ENCODE data around the gene EIF2S2.
"Not testable (repeated sequence)": the region's sequence is repeated elsewhere in the genome, so short reads cannot be mapped to it uniquely, and the experiment has no call there.

Gene EIF2S2, protein sequence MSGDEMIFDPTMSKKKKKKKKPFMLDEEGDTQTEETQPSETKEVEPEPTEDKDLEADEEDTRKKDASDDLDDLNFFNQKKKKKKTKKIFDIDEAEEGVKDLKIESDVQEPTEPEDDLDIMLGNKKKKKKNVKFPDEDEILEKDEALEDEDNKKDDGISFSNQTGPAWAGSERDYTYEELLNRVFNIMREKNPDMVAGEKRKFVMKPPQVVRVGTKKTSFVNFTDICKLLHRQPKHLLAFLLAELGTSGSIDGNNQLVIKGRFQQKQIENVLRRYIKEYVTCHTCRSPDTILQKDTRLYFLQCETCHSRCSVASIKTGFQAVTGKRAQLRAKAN

DNA sequence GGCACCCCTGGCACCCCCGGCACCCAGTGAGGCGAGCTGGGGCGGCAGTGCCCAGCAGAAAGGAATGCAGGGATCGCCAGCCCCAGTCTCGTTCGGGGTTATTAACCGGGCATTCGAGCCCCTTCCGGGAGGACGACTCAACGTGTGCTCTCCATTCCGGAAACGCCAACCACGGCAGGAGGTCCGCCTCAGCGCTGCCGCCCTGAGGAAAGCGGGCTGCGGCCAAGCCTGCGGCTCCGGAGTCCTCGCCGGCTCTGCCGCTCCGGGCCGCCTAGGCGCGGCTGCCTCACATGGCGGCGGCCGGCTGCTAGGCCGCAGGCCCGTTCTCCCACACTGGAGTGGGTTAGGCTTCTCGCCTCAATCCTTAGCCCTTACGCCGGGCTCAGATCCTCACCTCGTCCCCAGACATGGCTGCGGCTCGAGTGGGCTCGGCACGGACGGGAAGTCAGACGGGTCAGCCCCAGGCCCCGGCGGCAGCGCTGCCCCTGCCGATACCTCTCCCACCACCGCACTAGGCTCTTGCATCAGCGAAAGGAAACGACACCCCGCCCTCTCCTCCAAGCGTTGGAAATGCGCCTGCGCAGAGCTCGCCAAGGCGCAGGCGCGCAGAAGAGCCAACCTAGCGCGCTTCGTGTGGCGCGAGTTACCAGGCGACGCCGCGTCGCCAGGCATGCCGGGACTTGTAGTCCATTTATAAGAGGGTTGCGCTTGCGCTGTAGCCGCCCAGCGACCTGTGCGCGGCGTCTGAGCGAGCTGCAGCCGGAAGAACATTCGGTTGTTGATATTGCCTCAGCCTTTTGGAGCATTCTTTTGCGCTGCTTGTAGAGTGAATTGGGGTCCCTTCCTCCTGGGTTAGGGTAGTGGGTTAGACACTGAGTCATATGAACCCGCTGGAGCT, at the start of gene EIF2S2:
EIF2S2 (minus strand) TSS at position 542 of the 898 bp plus-strand sequence; CDS start at position 409, 133 bp downstream.
- H3K27me3 ChIP-seq (ENCODE audit: control insufficient read depth, insufficient read depth, low read length), result no peaks in the 10 kb centered on the region
- peak within 1 kb of the TSS; percentile 93 for H3K9ac ChIP-seq (ENCODE audit: low read length)
- H3K4me3 ChIP-seq (ENCODE audit: low read length), result peak within 1 kb of the TSS; percentile 65
- no peaks in the 10 kb centered on the region for H3K9me3 ChIP-seq (ENCODE audit: control insufficient read depth, low read length)
- H3K36me3 ChIP-seq (ENCODE audit: control insufficient read depth, insufficient read depth, low read length), result no peaks in the 10 kb centered on the region
- H3K4me1 ChIP-seq (ENCODE audit: control insufficient read depth, insufficient read depth, low read length), result peaks cover 11% of the 10 kb centered on the region

DNA sequence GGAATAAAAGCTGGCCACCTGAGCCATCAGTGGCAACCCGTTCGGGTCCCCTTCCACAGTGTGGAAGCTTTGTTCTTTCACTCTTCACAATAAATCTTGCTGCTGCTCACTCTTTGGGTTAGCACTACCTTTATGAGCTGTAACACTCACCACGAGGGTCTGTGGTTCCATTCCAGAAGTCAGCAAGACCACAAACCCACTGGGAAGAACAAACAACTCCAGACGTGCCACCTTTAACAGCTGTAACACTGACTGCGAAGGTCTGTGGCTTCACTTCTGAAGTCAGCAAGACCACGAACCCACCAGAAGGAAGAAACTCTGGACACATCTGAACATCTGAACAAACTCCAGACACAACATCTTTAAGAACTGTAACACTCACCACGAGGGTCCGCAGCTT, 45.7 kb upstream of the EIF2S2 start:
- H3K4me3 ChIP-seq (ENCODE audit: low read length); H3K27me3 ChIP-seq (ENCODE audit: control insufficient read depth, insufficient read depth, low read length); H3K9me3 ChIP-seq (ENCODE audit: control insufficient read depth, low read length); H3K4me1 ChIP-seq (ENCODE audit: control insufficient read depth, insufficient read depth, low read length); H3K36me3 ChIP-seq (ENCODE audit: control insufficient read depth, insufficient read depth, low read length); H3K9ac ChIP-seq (ENCODE audit: low read length): not testable (repeated sequence)

DNA sequence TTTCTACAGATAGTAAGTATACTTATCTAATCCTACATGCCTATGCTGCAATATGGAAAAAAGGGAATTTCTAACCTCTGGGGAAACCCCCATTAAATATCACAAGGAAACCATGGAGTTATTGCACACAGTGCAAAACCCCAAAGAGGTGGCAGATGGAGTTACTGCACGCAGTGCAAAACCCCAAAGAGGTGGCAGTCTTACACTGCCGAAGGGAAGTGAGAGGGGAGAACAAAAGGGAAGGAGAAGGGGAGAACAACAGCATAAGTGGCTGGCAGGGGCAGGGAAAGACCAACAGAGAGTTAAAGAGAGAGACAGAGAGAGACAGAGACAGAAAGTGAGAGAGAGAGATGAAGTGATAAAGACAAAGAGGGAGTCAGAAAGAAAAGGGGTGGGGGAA, 43.8 kb upstream of the EIF2S2 start:
- Histone ChIP-seq H3K4me1 (ENCODE audit: control insufficient read depth, insufficient read depth, low read length) (no peaks in the 10 kb centered on the region), H3K9me3 (ENCODE audit: control insufficient read depth, low read length) (no peaks in the 10 kb centered on the region), H3K27me3 (ENCODE audit: control insufficient read depth, insufficient read depth, low read length) (no peaks in the 10 kb centered on the region), H3K36me3 (ENCODE audit: control insufficient read depth, insufficient read depth, low read length) (no peaks in the 10 kb centered on the region), H3K9ac (ENCODE audit: low read length) (no peak overlapping the region), H3K4me3 (ENCODE audit: low read length) (no peak overlapping the region)

DNA sequence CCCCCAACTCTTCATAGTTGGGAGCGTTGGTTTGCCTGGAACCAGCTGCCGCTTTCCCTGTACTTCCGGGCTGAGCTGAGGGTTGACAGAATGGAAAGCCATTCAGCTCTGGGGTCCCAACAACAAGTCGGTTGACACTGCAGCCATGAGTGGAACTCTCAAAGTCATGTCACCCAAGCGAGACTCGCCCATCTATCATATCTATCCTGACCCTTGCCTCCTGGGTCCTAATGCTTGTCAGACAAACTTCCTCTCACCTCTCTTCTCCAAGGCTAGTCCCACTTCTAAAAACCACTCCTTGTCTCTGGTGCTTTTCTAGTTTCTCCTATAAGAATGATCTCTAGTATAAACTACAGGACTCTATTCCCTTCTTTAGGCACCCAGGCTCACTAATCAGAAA, 41.1 kb upstream of the EIF2S2 start:
- not testable (repeated sequence) for H3K4me1 ChIP-seq (ENCODE audit: control insufficient read depth, insufficient read depth, low read length); H3K9ac ChIP-seq (ENCODE audit: low read length); H3K4me3 ChIP-seq (ENCODE audit: low read length); H3K9me3 ChIP-seq (ENCODE audit: control insufficient read depth, low read length); H3K27me3 ChIP-seq (ENCODE audit: control insufficient read depth, insufficient read depth, low read length); H3K36me3 ChIP-seq (ENCODE audit: control insufficient read depth, insufficient read depth, low read length)

DNA sequence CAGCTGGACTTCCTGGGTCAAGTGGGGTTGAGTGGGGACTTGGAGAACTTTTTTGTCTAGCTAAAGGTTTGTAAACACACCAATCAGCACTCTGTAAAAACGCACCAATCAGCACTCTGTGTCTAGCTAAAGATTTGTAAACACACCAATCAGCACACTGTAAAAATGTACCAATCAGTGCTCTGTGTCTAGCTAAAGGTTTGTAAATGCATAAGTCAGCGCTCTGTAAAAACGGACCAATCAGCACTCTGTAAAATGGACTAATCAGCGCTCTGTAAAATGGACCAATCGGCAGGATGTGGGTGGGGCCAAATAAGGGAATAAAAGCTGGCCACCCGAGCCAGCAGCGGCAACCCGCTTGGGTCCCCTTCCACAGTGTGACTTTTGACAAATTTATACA, 40.0 kb upstream of the EIF2S2 start:
- not testable (repeated sequence) for H3K4me3 ChIP-seq (ENCODE audit: low read length); H3K9ac ChIP-seq (ENCODE audit: low read length)

DNA sequence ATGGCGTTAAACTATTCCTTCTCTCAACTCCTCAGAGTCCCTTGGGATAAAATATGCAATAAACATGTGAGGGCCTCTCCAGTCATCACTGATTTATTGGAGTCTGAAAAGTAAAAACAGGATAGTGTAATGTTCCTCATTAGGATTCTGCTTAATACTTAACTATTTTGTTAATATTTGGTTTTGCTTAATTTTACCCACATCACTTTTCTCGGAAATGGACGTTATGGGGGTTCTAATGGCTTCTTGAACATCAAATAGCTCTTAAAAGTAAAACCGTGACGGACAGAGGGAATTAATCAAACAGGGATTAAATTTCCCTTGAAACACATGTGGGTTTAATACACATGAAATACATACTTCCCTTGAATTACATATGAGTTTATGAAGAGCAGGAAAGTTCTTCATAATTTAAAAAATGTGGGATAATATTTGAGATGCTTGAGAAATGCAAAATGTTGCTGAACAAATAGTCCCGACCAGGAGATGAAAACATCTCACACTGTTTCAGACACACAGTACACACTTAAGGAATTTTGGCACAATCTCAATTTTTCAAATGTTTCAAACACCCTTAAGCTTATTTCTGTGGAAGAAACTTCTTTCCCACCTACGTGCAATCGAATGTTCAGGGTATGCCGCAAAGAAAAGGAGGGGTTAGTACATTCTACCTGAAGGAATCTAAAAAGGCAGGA, 38.4 kb upstream of the EIF2S2 start:
- H3K36me3 ChIP-seq (ENCODE audit: control insufficient read depth, insufficient read depth, low read length), result no peaks in the 10 kb centered on the region
- no peaks in the 10 kb centered on the region for H3K4me1 ChIP-seq (ENCODE audit: control insufficient read depth, insufficient read depth, low read length)
- no peaks in the 10 kb centered on the region for H3K27me3 ChIP-seq (ENCODE audit: control insufficient read depth, insufficient read depth, low read length)
- no peak overlapping the region for H3K9ac ChIP-seq (ENCODE audit: low read length)
- H3K9me3 ChIP-seq (ENCODE audit: control insufficient read depth, low read length), result no peaks in the 10 kb centered on the region
- H3K4me3 ChIP-seq (ENCODE audit: low read length), result no peak overlapping the region

More for the DNA sequence above, 40.0 kb upstream of the EIF2S2 start:
- H3K36me3 ChIP-seq (ENCODE audit: control insufficient read depth, insufficient read depth, low read length); H3K27me3 ChIP-seq (ENCODE audit: control insufficient read depth, insufficient read depth, low read length); H3K9me3 ChIP-seq (ENCODE audit: control insufficient read depth, low read length); H3K4me1 ChIP-seq (ENCODE audit: control insufficient read depth, insufficient read depth, low read length): not testable (repeated sequence)

DNA sequence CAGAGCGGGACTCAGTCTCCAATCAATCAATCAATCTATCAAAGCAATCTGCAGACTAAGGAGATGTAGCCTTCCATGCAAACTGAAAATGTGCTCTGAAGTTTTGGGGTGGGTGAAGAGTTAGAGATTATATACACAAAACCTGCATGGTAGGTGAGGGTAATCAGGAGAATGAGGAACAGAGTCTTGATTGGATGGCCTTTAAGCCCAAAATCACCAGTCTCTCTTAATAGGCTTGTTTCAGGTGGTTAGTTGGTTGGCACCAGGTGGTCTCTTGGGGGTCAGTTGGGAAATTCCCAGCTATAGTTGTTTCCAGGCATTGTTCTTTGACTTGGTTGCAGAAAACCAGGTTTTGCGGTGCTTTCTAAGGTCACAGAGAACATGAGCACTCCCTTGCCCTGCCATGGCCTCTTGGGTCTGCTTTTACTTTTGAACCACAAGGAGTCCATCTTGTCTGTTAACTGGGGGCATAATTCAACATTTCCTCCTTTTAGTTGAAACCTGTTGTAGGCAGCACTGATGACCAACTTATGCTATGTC, 33.3 kb upstream of the EIF2S2 start:
- no peaks in the 10 kb centered on the region for H3K27me3 ChIP-seq (ENCODE audit: control insufficient read depth, insufficient read depth, low read length)
- H3K9me3 ChIP-seq (ENCODE audit: control insufficient read depth, low read length), result no peaks in the 10 kb centered on the region
- no peaks in the 10 kb centered on the region for H3K36me3 ChIP-seq (ENCODE audit: control insufficient read depth, insufficient read depth, low read length)
- H3K4me3 ChIP-seq (ENCODE audit: low read length), result no peak overlapping the region
- no peaks in the 10 kb centered on the region for H3K4me1 ChIP-seq (ENCODE audit: control insufficient read depth, insufficient read depth, low read length)
- no peak overlapping the region for H3K9ac ChIP-seq (ENCODE audit: low read length)

DNA sequence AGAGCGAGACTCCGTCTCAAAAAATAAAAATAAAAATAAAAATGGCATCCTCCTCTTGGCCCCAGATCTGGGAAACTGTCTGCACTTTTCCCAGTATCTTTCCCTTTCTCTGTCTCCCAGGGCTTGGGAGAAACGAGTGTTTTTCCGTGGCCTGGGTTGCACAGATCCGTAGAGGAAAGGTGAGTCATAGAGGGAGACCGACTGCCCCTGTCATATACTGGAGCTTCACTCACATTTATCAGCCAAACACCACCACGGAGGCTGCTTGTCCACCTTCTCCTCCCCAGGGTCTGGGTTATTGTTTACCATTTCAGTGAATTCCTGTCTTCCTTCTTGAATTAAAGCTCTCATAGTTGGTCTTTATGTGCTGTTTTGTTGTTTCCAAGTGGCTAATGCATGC, 31.9 kb upstream of the EIF2S2 start:
- no peaks in the 10 kb centered on the region for H3K9me3 ChIP-seq (ENCODE audit: control insufficient read depth, low read length)
- no peaks in the 10 kb centered on the region for H3K36me3 ChIP-seq (ENCODE audit: control insufficient read depth, insufficient read depth, low read length)
- H3K4me3 ChIP-seq (ENCODE audit: low read length), result no peak overlapping the region
- H3K9ac ChIP-seq (ENCODE audit: low read length), result no peak overlapping the region
- no peaks in the 10 kb centered on the region for H3K4me1 ChIP-seq (ENCODE audit: control insufficient read depth, insufficient read depth, low read length)
- H3K27me3 ChIP-seq (ENCODE audit: control insufficient read depth, insufficient read depth, low read length), result no peaks in the 10 kb centered on the region

DNA sequence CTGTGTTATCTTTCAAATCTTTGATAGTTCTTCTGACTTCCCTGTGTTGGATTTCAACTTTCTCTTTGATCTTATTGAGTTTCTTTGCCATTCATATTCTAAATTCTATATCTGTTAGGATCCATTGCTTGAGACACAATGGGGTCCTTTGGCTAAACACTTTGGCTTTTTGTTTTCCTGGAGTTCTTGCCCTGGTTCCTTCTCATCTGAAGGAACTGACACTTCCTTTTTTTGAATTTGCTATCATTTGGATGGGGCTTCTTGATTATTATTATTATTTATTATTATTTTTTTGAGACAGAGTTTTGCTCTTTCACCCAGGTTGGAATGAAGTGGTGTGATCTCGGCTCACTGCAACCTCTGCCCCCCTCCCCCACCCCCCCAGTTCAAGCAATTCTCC, 30.1 kb upstream of the EIF2S2 start:
- no peak overlapping the region for H3K4me3 ChIP-seq (ENCODE audit: low read length)
- no peak overlapping the region for H3K9ac ChIP-seq (ENCODE audit: low read length)
- no peaks in the 10 kb centered on the region for H3K27me3 ChIP-seq (ENCODE audit: control insufficient read depth, insufficient read depth, low read length)
- no peaks in the 10 kb centered on the region for H3K36me3 ChIP-seq (ENCODE audit: control insufficient read depth, insufficient read depth, low read length)
- no peaks in the 10 kb centered on the region for H3K9me3 ChIP-seq (ENCODE audit: control insufficient read depth, low read length)
- no peaks in the 10 kb centered on the region for H3K4me1 ChIP-seq (ENCODE audit: control insufficient read depth, insufficient read depth, low read length)

DNA sequence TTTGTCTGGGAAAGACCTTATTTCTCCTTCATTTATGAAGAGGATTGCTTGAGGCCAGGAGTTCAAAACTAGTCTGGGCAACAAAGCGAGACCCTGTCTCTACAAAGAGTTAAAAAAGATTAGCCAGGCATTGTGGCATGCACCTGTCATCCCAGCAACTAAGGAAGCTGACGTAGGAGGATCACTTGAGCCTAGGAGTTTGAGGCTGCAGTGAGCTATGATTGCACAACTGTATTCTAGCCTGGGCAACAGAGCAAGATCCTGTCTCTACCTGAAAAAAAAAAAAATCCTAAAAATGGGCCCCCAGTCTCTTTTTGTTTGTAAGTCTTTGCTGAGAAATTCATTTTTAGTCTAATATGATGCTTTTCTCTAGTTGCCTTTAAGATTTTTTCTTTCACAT, 29.2 kb upstream of the EIF2S2 start:
- Histone ChIP-seq H3K4me3 (ENCODE audit: low read length) (no peak overlapping the region), H3K36me3 (ENCODE audit: control insufficient read depth, insufficient read depth, low read length) (no peaks in the 10 kb centered on the region), H3K27me3 (ENCODE audit: control insufficient read depth, insufficient read depth, low read length) (no peaks in the 10 kb centered on the region), H3K4me1 (ENCODE audit: control insufficient read depth, insufficient read depth, low read length) (no peaks in the 10 kb centered on the region), H3K9ac (ENCODE audit: low read length) (no peak overlapping the region), H3K9me3 (ENCODE audit: control insufficient read depth, low read length) (no peaks in the 10 kb centered on the region)

DNA sequence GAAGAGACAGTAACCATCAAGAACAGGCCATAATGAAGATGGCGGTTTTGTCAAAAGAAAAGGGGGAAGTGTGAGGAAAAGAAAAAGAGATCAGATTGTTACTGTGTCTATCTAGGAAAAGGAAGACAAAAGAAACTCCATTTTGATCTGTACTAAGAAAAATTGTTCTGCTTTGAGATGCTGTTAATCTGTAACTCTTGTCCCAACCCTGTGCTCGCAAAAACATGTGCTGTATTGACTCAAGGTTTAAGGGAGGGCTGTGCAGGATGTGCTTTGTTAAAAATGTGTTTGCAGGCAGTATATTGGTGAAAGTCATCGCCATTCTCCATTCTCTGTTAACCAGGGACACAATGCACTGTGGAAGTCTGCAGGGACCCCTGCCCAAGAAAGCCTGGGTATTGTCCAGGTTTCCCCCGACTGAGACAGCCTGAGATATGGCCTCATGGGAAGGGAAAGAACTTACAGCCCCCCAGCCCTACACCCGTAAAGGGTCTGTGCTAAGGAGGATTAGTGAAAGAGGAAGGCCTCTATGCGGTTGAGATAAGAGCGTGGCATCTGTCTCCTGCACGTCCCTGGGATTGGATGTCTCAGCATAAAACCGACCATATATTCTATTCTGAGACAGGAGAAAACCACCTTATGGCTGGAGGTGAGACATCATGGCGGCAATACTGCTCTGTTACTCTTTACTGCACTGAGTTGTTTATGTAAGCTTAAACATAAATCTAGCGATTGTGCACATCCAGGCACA, 23.7 kb upstream of the EIF2S2 start:
- not testable (repeated sequence) for H3K9me3 ChIP-seq (ENCODE audit: control insufficient read depth, low read length); H3K36me3 ChIP-seq (ENCODE audit: control insufficient read depth, insufficient read depth, low read length); H3K4me3 ChIP-seq (ENCODE audit: low read length); H3K4me1 ChIP-seq (ENCODE audit: control insufficient read depth, insufficient read depth, low read length); H3K27me3 ChIP-seq (ENCODE audit: control insufficient read depth, insufficient read depth, low read length); H3K9ac ChIP-seq (ENCODE audit: low read length)
